ENCODE data around the gene TEKT2. TPM values are rescaled to one million over a fixed set of nuclear protein-coding genes. Genes with fewer than 3 reads are reported as not detected.

The TEKT2 gene
- total and polyA plus RNA-seq, 2 of the 8 experiments (the other 6 are each of a cell fraction or from before 2014, with no cell fraction given) = 1.6 to 1.7 TPM

DNA sequence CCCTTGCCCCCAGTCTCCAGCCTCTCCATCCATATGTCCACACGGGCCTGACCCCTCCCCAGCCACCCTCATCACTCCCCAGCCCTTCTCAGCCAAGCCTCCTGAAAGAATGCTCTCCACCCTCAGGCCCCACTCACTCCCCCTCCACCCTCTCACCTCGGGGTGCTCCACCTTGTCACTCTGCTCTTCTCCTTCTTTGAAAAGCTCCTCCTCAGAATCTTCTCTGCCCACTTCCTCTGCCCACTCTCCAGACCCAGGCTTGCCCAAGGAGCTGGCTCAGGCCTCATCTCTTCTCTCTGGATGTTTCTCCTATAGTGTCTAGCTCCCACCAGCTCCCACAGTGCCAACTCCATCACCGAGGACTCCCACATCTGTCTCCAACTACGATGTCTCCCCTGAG lies 27.3 kb downstream of the TEKT2 start (continued):
- TF ChIP-seq SP2 (IDR thresholded peaks at IDR 0.05; ENCODE audit: low read length) = no peak
